ENCODE data around the gene ACADL. TPM values are rescaled to one million over a fixed set of nuclear protein-coding genes. Genes with fewer than 3 reads are reported as not detected.

Gene ACADL
- total and polyA plus RNA-seq, 2 of the 13 experiments (the other 11 are each of a cell fraction or from before 2014, with no cell fraction given): not detected

- peak; percentile 47; the same call in 1 of the 2 replicates for TF ChIP-seq ISL2 (CRISPR knock-in tag; IDR thresholded peaks at IDR 0.05)
- TF ChIP-seq MAFG (CRISPR knock-in tag; IDR thresholded peaks at IDR 0.05): no peak
- peak; percentile 73 for TF ChIP-seq MYC (CRISPR knock-in tag; IDR thresholded peaks at IDR 0.05; ENCODE audit: borderline replicate concordance)
- TF ChIP-seq NR2C2 (CRISPR knock-in tag; IDR thresholded peaks at IDR 0.05; ENCODE audit: borderline replicate concordance): peak; percentile 48; the same call in 1 of the 2 replicates
- no peak for TF ChIP-seq ELF4 (CRISPR knock-in tag; IDR thresholded peaks at IDR 0.05; ENCODE audit: borderline replicate concordance)
- 0 out of 2 replicates have a peak, but pooled peaks have one; percentile 14 for TF ChIP-seq PRDM10 (CRISPR knock-in tag; IDR thresholded peaks at IDR 0.05; ENCODE audit: low read depth)
- peak; percentile 68 for TF ChIP-seq DMAP1 (CRISPR knock-in tag; IDR thresholded peaks at IDR 0.05)
- no peak; the same call in 1 of the 2 replicates for TF ChIP-seq AHR (CRISPR knock-in tag; IDR thresholded peaks at IDR 0.05)
- no peak for TF ChIP-seq CENPBD1 (CRISPR knock-in tag; IDR thresholded peaks at IDR 0.05; ENCODE audit: borderline replicate concordance, low read depth)
- peak; percentile 79; the same call in 1 of the 2 replicates for TF ChIP-seq SAFB2 (CRISPR knock-in tag; IDR thresholded peaks at IDR 0.05; ENCODE audit: borderline replicate concordance, low read depth)
- 0 out of 2 replicates have a peak, but pooled peaks have one; percentile 46 for TF ChIP-seq ZNF878 (CRISPR knock-in tag; IDR thresholded peaks at IDR 0.05)
- peak; percentile 66; the same call in 1 of the 2 replicates for TF ChIP-seq MAZ (IDR thresholded peaks at IDR 0.05; ENCODE audit: borderline replicate concordance, low read depth, low read length)
- peak; percentile 37; the same call in 1 of the 2 replicates for TF ChIP-seq MAZ (CRISPR knock-in tag; IDR thresholded peaks at IDR 0.05; ENCODE audit: low read depth)
- 0 out of 2 replicates have a peak, but pooled peaks have one; percentile 19 for TF ChIP-seq HOXA3 (CRISPR knock-in tag; IDR thresholded peaks at IDR 0.05)
- no peak for TF ChIP-seq KIAA2018 (CRISPR knock-in tag; IDR thresholded peaks at IDR 0.05; ENCODE audit: borderline replicate concordance)
- peak; percentile 16 for TF ChIP-seq ZEB1 (IDR thresholded peaks at IDR 0.05; ENCODE audit: insufficient replicate concordance, low read depth)
These were observed 54.6 kb downstream of the ACADL start (continued) for GRCh38 chr2:210170446-210171303.

Measured in HepG2 (cell line).